ENCODE measurements around the gene RNF144A.

DNA sequence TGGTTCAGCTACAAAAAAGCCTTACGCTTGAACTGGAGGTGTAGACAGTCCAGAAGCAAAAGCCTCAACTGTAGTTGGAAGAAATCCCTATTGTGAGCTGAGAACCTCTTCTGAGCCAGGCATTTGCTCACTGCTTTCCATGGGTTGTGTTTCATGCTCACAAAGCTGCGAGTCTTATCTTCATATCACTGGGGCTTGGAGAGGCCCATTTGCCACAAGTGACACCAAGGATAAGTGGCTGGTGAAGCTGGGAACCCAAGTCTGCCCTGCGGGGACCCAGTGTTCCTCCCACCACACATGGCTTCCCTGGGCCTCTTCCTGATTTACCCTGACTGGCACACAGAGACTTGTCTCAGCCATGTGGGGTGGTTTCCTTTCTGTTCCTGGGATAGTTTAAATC lies 130.4 kb downstream of the RNF144A start:
- TF ChIP-seq, protein P1, sequence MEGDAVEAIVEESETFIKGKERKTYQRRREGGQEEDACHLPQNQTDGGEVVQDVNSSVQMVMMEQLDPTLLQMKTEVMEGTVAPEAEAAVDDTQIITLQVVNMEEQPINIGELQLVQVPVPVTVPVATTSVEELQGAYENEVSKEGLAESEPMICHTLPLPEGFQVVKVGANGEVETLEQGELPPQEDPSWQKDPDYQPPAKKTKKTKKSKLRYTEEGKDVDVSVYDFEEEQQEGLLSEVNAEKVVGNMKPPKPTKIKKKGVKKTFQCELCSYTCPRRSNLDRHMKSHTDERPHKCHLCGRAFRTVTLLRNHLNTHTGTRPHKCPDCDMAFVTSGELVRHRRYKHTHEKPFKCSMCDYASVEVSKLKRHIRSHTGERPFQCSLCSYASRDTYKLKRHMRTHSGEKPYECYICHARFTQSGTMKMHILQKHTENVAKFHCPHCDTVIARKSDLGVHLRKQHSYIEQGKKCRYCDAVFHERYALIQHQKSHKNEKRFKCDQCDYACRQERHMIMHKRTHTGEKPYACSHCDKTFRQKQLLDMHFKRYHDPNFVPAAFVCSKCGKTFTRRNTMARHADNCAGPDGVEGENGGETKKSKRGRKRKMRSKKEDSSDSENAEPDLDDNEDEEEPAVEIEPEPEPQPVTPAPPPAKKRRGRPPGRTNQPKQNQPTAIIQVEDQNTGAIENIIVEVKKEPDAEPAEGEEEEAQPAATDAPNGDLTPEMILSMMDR (IDR thresholded peaks at IDR 0.05), result no peak
- no peak for TF ChIP-seq POLR2A (IDR thresholded peaks at IDR 0.05)

All from breast epithelium (tissue), 3 donors.